GM19395 (cell line): ENCODE data around the gene ERFL.

Experiments used
- ATAC-seq: cut with Tn5 transposase; IDR thresholded peaks from one replicate; pipeline ENCODE4 v1.9.1; 2021; ENCODE audit warnings: mild to moderate bottlenecking, moderate library complexity; ENCODE audit not compliant: unreplicated experiment

The ERFL gene

GRCh38 chr19:41861116-41861768 is 67.0 kb downstream of the ERFL start:
- ATAC-seq: no peak

GRCh38 chr19:41860419-41861115 is 67.7 kb downstream of the ERFL start:
- ATAC-seq: no peak

DNA sequence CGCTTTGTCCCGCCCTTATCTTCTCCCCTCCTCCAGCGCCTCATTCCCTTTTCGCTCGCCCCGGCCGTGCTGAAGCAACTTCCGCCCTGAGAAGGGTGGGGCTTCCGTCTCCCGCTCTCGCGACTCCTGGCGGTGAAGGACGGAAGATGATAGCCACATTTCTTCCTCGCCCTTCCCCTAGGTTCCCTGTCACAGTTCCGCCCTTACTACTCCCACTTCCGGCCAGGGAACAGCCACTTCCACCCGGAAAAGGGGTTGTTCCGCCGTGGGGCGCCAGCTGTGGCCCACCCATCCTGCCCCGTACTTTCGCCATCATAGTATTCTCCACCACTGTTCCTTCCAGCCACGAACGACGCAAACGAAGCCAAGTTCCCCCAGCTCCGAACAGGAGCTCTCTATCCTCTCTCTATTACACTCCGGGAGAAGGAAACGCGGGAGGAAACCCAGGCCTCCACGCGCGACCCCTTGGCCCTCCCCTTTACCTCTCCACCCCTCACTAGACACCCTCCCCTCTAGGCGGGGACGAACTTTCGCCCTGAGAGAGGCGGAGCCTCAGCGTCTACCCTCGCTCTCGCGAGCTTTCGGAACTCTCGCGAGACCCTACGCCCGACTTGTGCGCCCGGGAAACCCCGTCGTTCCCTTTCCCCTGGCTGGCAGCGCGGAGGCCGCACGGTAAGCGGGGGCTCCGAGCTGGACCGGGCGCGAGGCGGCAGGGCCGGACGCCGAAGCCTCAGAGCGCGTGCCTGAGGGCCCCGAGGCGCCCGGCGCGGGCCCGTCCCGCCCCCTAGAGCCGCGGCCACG is 68.4 kb downstream of the ERFL start, which contains the start of gene RPS19:
RPS19 (plus strand) TSS at position 638 of the 801 bp plus-strand sequence. CDS start 520 bp downstream, outside the sequence.
- ATAC-seq: peak; percentile 78

DNA sequence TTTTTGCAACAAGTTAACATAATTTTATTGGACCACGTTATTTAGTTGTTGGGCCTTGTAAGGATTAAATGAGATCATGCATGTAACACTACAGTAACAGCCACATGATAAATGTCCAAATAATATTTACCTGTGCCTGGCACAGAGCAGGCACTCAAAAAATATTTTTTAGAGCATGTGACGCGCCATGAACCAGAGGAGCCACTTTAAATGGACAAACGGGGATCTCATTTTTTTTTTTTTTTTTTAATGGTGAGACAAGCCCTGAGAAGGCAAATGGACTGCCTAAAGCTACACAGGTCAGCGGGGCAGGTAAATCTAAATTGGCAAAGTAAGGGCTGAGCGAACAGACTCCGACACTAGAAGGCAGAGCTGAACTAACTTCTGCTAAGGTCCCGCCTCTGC is 69.0 kb downstream of the ERFL start:
- ATAC-seq: no peak
